Panc1 (cell line): Measurements from ENCODE around the gene MDH2. TPM values are rescaled to one million over a fixed set of nuclear protein-coding genes. Genes with fewer than 3 reads are reported as not detected.
"Not testable (repeated sequence)": the region's sequence is repeated elsewhere in the genome, so short reads cannot be mapped to it uniquely, and the experiment has no call there.

Experiments used
- ATAC-seq: fragments of 200-7000 bp; cut with Tn5 transposase; 2 replicates; pipeline ENCODE4 v1.9.1; 2020; ENCODE audit warnings: mild to moderate bottlenecking, moderate library complexity
- BruUV-seq: library from RNA; stranded (reverse); fragments of 400-500 nt; replicated peaks from 2 replicates; lab custom pipeline; 2021; lab: Mats Ljungman, UMichigan
- CTCF ChIA-PET: fragments of 300-600 bp; sonication (Branson Sonifier 250); formaldehyde crosslinking; loops from one replicate; lab custom pipeline; 2022; ENCODE audit warnings: antibody characterized with exemption; lab: Charles Lee
- POLR2A ChIA-PET: fragments of 300-600 bp; sonication (Branson Sonifier 250); formaldehyde crosslinking; loops from one replicate; lab custom pipeline; 2022; ENCODE audit warnings: antibody characterized with exemption; lab: Charles Lee
- DNase-seq: peaks from one replicate; pipeline ENCODE4 v3.0.0-alpha.2; 2010; ENCODE audit warnings: low read depth, low spot score
- H3K27ac ChIP-seq: 2 replicates; pipeline ENCODE4 v1.5.1; 2011; ENCODE audit warnings: mild to moderate bottlenecking, low read length, inconsistent platforms
- H3K27me3 ChIP-seq: fragments of 200-500 bp; sonication (Bioruptor generic); 2 replicates; pipeline ENCODE4 v1.6.0; 2014; ENCODE audit warnings: low read length, inconsistent platforms; ENCODE audit not compliant: control insufficient read depth, insufficient read depth
- H3K36me3 ChIP-seq: fragments of 200-500 bp; sonication (Bioruptor generic); 2 replicates; pipeline ENCODE4 v1.5.1; 2014; ENCODE audit warnings: inconsistent platforms, mild to moderate bottlenecking, low read length, moderate library complexity; ENCODE audit not compliant: control insufficient read depth, insufficient read depth
- H3K4me1 ChIP-seq: 2 replicates; pipeline ENCODE4 v1.5.1; 2011; ENCODE audit warnings: inconsistent platforms, mild to moderate bottlenecking, low read length, moderate library complexity; ENCODE audit not compliant: control insufficient read depth, insufficient read depth
- H3K4me3 ChIP-seq, 2 experiments: 2 replicates each; pipeline ENCODE4 v1.5.1; 2011 to 2012; ENCODE audit warnings: low read depth in 2 of 2, low read length in 2 of 2, mild to moderate bottlenecking in 2 of 2, inconsistent platforms in 1 of 2, moderate library complexity in 1 of 2
- H3K9me3 ChIP-seq: fragments of 200-500 bp; sonication (Bioruptor generic); 2 replicates; pipeline ENCODE4 v1.5.1; 2014; ENCODE audit warnings: low read depth, mild to moderate bottlenecking, inconsistent platforms, low read length, moderate library complexity; ENCODE audit not compliant: control insufficient read depth, insufficient read depth
- POLR2AphosphoS5 ChIP-seq: IDR thresholded peaks from 2 replicates; pipeline ENCODE4 v1.6.1; 2012; ENCODE audit warnings: mild to moderate bottlenecking, low read depth, low read length, moderate library complexity
- SIN3A ChIP-seq: IDR thresholded peaks from 2 replicates; pipeline ENCODE4 v1.6.1; 2012; ENCODE audit warnings: low read depth, mild to moderate bottlenecking, low read length, moderate library complexity, borderline replicate concordance; ENCODE audit not compliant: insufficient read depth
- TCF7L2 ChIP-seq: IDR thresholded peaks from 2 replicates; pipeline ENCODE4 v1.6.1; 2011; ENCODE audit warnings: mild to moderate bottlenecking, low read depth, low read length, inconsistent platforms
- in situ Hi-C: cut with HindIII; loops from 2 replicates; pipeline ENCODE4 v1.10.0; 2016; ENCODE audit warnings: low sequenced_read_pairs, low pct_unique_long_range_greater_than_20kb
- intact Hi-C: fragments of 100-400 bp; cut with micrococcal nuclease; formaldehyde crosslinking; loops from one replicate; pipeline ENCODE4 v1.10.0; 2022; ENCODE audit not compliant: unreplicated experiment
- total RNA-seq: library from RNA; stranded (reverse); gene quantifications from one replicate; pipeline ENCODE4 v1.2.1, GENCODE V29; 2021; ENCODE audit not compliant: unreplicated experiment
- TF ChIP-seq, protein P1 (sequence below): fragments of 450-650 bp; IDR thresholded peaks from 2 replicates; pipeline ENCODE4 v1.5.1; 2017; ENCODE audit warnings: mild to moderate bottlenecking
- TF ChIP-seq, protein P2 (sequence below), 2 experiments: IDR thresholded peaks; 2 replicates each; pipeline ENCODE4 v1.6.1; 2011 to 2012; ENCODE audit warnings: low read depth in 2 of 2, control low read depth in 1 of 2, low read length in 1 of 2, mild to moderate bottlenecking in 1 of 2, moderate library complexity in 1 of 2; ENCODE audit not compliant: insufficient read depth in 1 of 2

The MDH2 gene
- total RNA-seq, 1 experiment from 2014 or later, result 365 TPM

DNA sequence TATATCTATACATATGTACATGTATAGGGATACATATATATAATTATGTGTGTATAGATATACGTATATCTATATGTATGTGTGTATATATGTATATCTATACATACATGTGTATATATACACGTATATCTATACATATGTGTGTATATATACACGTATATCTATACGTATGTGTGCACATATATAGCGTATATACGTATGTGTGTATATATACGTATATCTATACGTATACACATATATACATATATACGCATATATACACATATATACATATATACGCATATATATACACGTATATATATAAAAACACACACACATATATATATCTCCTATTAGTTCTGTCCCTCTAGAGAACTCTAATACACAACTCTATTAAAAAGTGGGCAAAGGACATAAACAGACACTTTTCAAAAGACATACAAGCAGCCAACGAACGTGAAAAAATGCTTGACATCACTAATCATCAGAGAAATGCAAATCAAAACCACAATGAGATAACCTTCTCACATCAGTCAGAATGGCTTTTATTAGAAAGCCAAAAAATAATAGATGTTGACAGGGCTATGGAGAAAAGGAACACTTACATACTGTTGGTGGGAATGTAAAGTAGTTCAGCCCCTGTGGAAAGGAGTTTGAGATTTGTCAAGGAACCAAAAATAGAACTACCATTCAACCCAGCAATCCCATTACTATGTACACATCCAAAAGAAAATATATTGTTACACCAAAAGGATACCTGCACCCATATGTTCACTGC lies 31.5 kb upstream of the MDH2 start:
- in situ Hi-C loops (no loop called here), intact Hi-C loops (no loop called here)
- no peak overlapping the region for H3K27ac ChIP-seq
- no peak overlapping the region for H3K4me3 ChIP-seq
- TF ChIP-seq POLR2AphosphoS5 (no peak), TCF7L2 (no peak), SIN3A (no peak)
- TF ChIP-seq, protein P1, sequence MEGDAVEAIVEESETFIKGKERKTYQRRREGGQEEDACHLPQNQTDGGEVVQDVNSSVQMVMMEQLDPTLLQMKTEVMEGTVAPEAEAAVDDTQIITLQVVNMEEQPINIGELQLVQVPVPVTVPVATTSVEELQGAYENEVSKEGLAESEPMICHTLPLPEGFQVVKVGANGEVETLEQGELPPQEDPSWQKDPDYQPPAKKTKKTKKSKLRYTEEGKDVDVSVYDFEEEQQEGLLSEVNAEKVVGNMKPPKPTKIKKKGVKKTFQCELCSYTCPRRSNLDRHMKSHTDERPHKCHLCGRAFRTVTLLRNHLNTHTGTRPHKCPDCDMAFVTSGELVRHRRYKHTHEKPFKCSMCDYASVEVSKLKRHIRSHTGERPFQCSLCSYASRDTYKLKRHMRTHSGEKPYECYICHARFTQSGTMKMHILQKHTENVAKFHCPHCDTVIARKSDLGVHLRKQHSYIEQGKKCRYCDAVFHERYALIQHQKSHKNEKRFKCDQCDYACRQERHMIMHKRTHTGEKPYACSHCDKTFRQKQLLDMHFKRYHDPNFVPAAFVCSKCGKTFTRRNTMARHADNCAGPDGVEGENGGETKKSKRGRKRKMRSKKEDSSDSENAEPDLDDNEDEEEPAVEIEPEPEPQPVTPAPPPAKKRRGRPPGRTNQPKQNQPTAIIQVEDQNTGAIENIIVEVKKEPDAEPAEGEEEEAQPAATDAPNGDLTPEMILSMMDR, result no peak
- TF ChIP-seq, protein P2, sequence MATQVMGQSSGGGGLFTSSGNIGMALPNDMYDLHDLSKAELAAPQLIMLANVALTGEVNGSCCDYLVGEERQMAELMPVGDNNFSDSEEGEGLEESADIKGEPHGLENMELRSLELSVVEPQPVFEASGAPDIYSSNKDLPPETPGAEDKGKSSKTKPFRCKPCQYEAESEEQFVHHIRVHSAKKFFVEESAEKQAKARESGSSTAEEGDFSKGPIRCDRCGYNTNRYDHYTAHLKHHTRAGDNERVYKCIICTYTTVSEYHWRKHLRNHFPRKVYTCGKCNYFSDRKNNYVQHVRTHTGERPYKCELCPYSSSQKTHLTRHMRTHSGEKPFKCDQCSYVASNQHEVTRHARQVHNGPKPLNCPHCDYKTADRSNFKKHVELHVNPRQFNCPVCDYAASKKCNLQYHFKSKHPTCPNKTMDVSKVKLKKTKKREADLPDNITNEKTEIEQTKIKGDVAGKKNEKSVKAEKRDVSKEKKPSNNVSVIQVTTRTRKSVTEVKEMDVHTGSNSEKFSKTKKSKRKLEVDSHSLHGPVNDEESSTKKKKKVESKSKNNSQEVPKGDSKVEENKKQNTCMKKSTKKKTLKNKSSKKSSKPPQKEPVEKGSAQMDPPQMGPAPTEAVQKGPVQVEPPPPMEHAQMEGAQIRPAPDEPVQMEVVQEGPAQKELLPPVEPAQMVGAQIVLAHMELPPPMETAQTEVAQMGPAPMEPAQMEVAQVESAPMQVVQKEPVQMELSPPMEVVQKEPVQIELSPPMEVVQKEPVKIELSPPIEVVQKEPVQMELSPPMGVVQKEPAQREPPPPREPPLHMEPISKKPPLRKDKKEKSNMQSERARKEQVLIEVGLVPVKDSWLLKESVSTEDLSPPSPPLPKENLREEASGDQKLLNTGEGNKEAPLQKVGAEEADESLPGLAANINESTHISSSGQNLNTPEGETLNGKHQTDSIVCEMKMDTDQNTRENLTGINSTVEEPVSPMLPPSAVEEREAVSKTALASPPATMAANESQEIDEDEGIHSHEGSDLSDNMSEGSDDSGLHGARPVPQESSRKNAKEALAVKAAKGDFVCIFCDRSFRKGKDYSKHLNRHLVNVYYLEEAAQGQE (IDR thresholded peaks at IDR 0.05; ENCODE audit: insufficient read depth in 1 of 2, low read depth in 2 of 2, low read length in 1 of 2), result no peak
- no peaks in the 10 kb centered on the region for H3K4me1 ChIP-seq
- ATAC-seq (no peak), DNase-seq (no peak)
- H3K9me3 ChIP-seq, result no peaks in the 10 kb centered on the region
- no TSS peak for BruUV-seq
- ChIA-PET CTCF (no interaction called here), POLR2A (no interaction called here)
- no peaks in the 10 kb centered on the region for H3K36me3 ChIP-seq
- H3K27me3 ChIP-seq, result no peaks in the 10 kb centered on the region

DNA sequence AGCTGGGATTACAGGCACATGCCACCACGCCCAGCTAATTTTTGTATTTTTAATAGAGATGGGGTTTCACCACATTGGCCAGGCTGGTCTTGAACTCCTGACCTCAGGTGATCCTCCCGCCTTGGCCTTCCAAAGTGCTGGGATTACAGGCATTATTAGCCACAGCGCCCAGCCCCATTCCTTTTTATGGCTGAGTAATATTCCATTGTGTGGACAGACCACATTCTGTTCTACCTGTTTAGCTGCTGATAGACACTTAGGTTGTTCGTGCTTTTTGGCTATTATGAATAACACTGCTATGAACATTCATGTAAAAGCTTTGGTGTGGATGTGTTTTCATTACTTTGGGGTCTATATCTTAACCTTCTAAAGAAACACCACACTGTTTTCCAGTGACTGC lies 29.4 kb upstream of the MDH2 start:
- H3K27ac ChIP-seq, CTCF ChIA-PET, ATAC-seq, H3K9me3 ChIP-seq, in situ Hi-C loops, intact Hi-C loops, DNase-seq, H3K27me3 ChIP-seq, BruUV-seq, H3K36me3 ChIP-seq, H3K4me3 ChIP-seq, H3K4me1 ChIP-seq, POLR2A ChIA-PET: not testable (repeated sequence)

DNA sequence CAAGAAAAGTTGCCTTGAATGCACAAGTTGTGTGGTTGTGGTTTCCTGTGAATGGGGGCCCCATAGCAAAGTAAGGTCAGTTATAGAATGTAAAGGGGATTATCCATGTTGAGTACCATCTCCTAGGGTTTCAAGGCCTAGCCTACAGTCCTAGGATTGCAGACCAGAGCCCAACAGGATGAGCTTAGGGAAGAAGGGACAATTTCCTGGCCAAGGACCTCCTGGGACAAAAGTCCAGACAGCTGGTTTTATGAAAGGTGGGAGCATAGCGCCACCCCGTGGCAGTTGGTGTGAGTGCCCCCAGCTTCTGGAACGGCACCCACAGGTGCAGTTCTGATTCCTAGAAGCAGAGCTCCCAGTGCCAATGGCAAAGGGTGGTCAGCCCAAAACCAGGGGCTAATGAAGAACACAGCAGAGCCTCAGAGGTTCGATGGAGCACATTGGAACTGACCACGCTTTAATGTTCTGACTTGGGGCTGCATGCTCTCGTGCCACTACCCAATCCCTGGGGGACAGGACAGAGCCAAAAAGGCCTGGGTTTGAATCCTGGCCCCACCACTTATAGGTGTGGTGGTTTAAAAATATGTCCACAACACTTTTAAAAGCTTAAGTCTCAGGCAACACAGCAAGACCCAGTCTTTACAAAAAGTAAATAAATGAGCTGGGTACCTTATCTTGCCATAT lies 27.7 kb upstream of the MDH2 start:
- Histone ChIP-seq H3K27ac (no peak overlapping the region), H3K9me3 (no peaks in the 10 kb centered on the region), H3K4me1 (no peaks in the 10 kb centered on the region), H3K27me3 (no peaks in the 10 kb centered on the region), H3K36me3 (no peaks in the 10 kb centered on the region), H3K4me3 (no peak overlapping the region)
- no peak for TF ChIP-seq SIN3A
- TF ChIP-seq, protein P2 (IDR thresholded peaks at IDR 0.05; ENCODE audit: insufficient read depth in 1 of 2, low read depth in 2 of 2, low read length in 1 of 2), result no peak
- no peak for TF ChIP-seq TCF7L2
- TF ChIP-seq, protein P1, result peak; percentile 88
- TF ChIP-seq POLR2AphosphoS5, result no peak
- CTCF ChIA-PET, result interaction anchor here (0.8 to 1.4 kb wide), 3 partner anchors 11 to 258 kb away, joined by 3 to 9 read pairs (median 3); no protein-coding TSS in a partner anchor
- ATAC-seq (peak; percentile 90), DNase-seq (peak; percentile 48)
- in situ Hi-C loops, result no loop called here
- POLR2A ChIA-PET, result no interaction called here
- no TSS peak for BruUV-seq
- intact Hi-C loops, result loop anchor here (1.0 kb wide), 1 partner anchor 154 kb away; no protein-coding TSS in a partner anchor
